Fibroblast of lung (primary cell): ENCODE data around the gene KCNH6. TPM values are rescaled to one million over a fixed set of nuclear protein-coding genes. Genes with fewer than 3 reads are reported as not detected.

ENCODE experiments used
- DNase-seq, 2 donors: peaks; one replicate each; pipeline versions ENCODE4 v3.0.0 to v3.0.0-alpha.2; 2010; ENCODE audit warnings: low read depth in 2 of 2
- H2AFZ ChIP-seq: 2 replicates; pipeline ENCODE4 v1.5.1; 2012; ENCODE audit warnings: low read length, control low read depth, inconsistent platforms
- H3K27ac ChIP-seq: 2 replicates; pipeline ENCODE4 v1.5.1; 2011; ENCODE audit warnings: low read length, control low read depth; ENCODE audit not compliant: insufficient read depth
- H3K27me3 ChIP-seq: 2 replicates; pipeline ENCODE4 v1.5.1; 2011; ENCODE audit warnings: mild to moderate bottlenecking, low read length; ENCODE audit not compliant: control insufficient read depth, insufficient read depth
- H3K36me3 ChIP-seq: 2 replicates; pipeline ENCODE4 v1.5.1; 2011; ENCODE audit warnings: low read length; ENCODE audit not compliant: control insufficient read depth, insufficient read depth
- H3K4me1 ChIP-seq: 2 replicates; pipeline ENCODE4 v1.5.1; 2011; ENCODE audit warnings: low read length; ENCODE audit not compliant: control insufficient read depth, insufficient read depth; ENCODE audit errors: extremely low read depth
- H3K4me2 ChIP-seq: 2 replicates; pipeline ENCODE4 v1.5.1; 2011; ENCODE audit warnings: low read length, control low read depth; ENCODE audit not compliant: insufficient read depth; ENCODE audit errors: extremely low read depth
- H3K4me3 ChIP-seq, 4 experiments: fragments of 200-600 bp in 1 of 4; sonication (generic) in 1 of 4; replicated peaks in 1 of 4; 2 replicates each; pipeline ENCODE4 v1.5.1; 2011 to 2016; ENCODE audit warnings: low read length in 4 of 4, low read depth in 3 of 4, mild to moderate bottlenecking in 3 of 4, control low read depth in 2 of 4, inconsistent platforms in 1 of 4, mixed read lengths in 1 of 4; ENCODE audit not compliant: insufficient read depth in 1 of 4; ENCODE audit errors: control extremely low read depth in 1 of 4
- H3K79me2 ChIP-seq: 2 replicates; pipeline ENCODE4 v1.5.1; 2012; ENCODE audit warnings: mild to moderate bottlenecking, low read length, inconsistent platforms; ENCODE audit not compliant: control insufficient read depth, insufficient read depth
- H3K9ac ChIP-seq: 2 replicates; pipeline ENCODE4 v1.5.1; 2011; ENCODE audit warnings: mild to moderate bottlenecking, low read length, control low read depth; ENCODE audit not compliant: insufficient read depth
- H3K9me3 ChIP-seq: 2 replicates; pipeline ENCODE4 v1.5.1; 2012; ENCODE audit warnings: low read depth, low read length; ENCODE audit not compliant: control insufficient read depth, insufficient read depth
- H4K20me1 ChIP-seq: 2 replicates; pipeline ENCODE4 v1.5.1; 2011; ENCODE audit warnings: low read length; ENCODE audit not compliant: control insufficient read depth, insufficient read depth; ENCODE audit errors: extremely low read depth
- EZH2 ChIP-seq: IDR thresholded peaks from 2 replicates; pipeline ENCODE4 v1.5.1; 2012; ENCODE audit warnings: low read length, control low read depth, mild to moderate bottlenecking; ENCODE audit errors: missing control alignments
- polyA plus RNA-seq, 2 donors: library from polyadenylated mRNA; depleted of rRNA in 1 of 2; stranded (reverse) in 1 of 2; unstranded in 1 of 2; fragments of >200 nt; gene quantifications; 2 replicates each; pipeline ENCODE4 v1.2.1, GENCODE V29; 2011 to 2012; ENCODE audit warnings: missing spikeins in 1 of 2
- total RNA-seq: library from RNA; depleted of rRNA; stranded (reverse); fragments of >200 nt; gene quantifications from 2 replicates; pipeline ENCODE4 v1.2.1, GENCODE V29; 2014
- TF ChIP-seq, protein P1 (sequence below), 2 donors: IDR thresholded peaks in 1 of 2; conservative IDR thresholded peaks in 1 of 2; 1 replicate in 1 of 2; 2 replicates in 1 of 2; pipeline ENCODE4 v1.5.1; 2011 to 2012; ENCODE audit warnings: low read length in 2 of 2, control low read depth in 1 of 2, inconsistent platforms in 1 of 2, low read depth in 1 of 2, mild to moderate bottlenecking in 1 of 2

The KCNH6 gene
- total and polyA plus RNA-seq, 2 donors (not counting 1 experiment from before 2014, with no cell fraction given) = not detected

GRCh38 chr17:63544467-63545301 lies 21.5 kb downstream of the KCNH6 start:
- no peaks in the 10 kb centered on the region for H3K36me3 ChIP-seq
- TF ChIP-seq EZH2 = no peak
- TF ChIP-seq, protein P1, sequence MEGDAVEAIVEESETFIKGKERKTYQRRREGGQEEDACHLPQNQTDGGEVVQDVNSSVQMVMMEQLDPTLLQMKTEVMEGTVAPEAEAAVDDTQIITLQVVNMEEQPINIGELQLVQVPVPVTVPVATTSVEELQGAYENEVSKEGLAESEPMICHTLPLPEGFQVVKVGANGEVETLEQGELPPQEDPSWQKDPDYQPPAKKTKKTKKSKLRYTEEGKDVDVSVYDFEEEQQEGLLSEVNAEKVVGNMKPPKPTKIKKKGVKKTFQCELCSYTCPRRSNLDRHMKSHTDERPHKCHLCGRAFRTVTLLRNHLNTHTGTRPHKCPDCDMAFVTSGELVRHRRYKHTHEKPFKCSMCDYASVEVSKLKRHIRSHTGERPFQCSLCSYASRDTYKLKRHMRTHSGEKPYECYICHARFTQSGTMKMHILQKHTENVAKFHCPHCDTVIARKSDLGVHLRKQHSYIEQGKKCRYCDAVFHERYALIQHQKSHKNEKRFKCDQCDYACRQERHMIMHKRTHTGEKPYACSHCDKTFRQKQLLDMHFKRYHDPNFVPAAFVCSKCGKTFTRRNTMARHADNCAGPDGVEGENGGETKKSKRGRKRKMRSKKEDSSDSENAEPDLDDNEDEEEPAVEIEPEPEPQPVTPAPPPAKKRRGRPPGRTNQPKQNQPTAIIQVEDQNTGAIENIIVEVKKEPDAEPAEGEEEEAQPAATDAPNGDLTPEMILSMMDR (conservative IDR thresholded peaks at IDR 0.05 in 1 of 2, IDR thresholded peaks at IDR 0.05 in 1 of 2; ENCODE audit: low read depth in 1 of 2, low read length in 2 of 2) = no peak
- no peaks in the 10 kb centered on the region for H3K4me1 ChIP-seq
- no peak overlapping the region for H3K4me3 ChIP-seq
- no peak overlapping the region for H3K4me2 ChIP-seq
- H3K27ac ChIP-seq = no peak overlapping the region
- H2AFZ ChIP-seq = no peak overlapping the region
- no peaks in the 10 kb centered on the region for H4K20me1 ChIP-seq
- no peak overlapping the region for H3K9ac ChIP-seq
- DNase-seq = no peak
- H3K9me3 ChIP-seq = no peaks in the 10 kb centered on the region
- peaks cover 3% of the 10 kb centered on the region for H3K27me3 ChIP-seq
- H3K79me2 ChIP-seq = no peaks in the 10 kb centered on the region

- Histone ChIP-seq H3K9me3 (no peaks in the 10 kb centered on the region), H4K20me1 (no peaks in the 10 kb centered on the region), H3K36me3 (no peaks in the 10 kb centered on the region), H2AFZ (no peak overlapping the region), H3K4me1 (no peaks in the 10 kb centered on the region), H3K4me3 (no peak overlapping the region), H3K9ac (no peak overlapping the region), H3K27me3 (peaks cover 3% of the 10 kb centered on the region), H3K4me2 (no peak overlapping the region), H3K79me2 (peaks cover 11% of the 10 kb centered on the region), H3K27ac (no peak overlapping the region)
- TF ChIP-seq EZH2 = no peak
- TF ChIP-seq, protein P1 (conservative IDR thresholded peaks at IDR 0.05 in 1 of 2, IDR thresholded peaks at IDR 0.05 in 1 of 2; ENCODE audit: low read depth in 1 of 2, low read length in 2 of 2) = no peak
- DNase-seq = no peak
Measured at GRCh38 chr17:63546308-63547082, 23.3 kb downstream of the KCNH6 start.

GRCh38 chr17:63547083-63547523 lies 23.9 kb downstream of the KCNH6 start:
- no peak overlapping the region for H3K9ac ChIP-seq
- H3K79me2 ChIP-seq = peaks cover 17% of the 10 kb centered on the region
- H3K9me3 ChIP-seq = no peaks in the 10 kb centered on the region
- DNase-seq = no peak
- H4K20me1 ChIP-seq = no peaks in the 10 kb centered on the region
- no peak overlapping the region for H3K27ac ChIP-seq
- H3K4me3 ChIP-seq = no peak overlapping the region
- no peak overlapping the region for H2AFZ ChIP-seq
- H3K4me1 ChIP-seq = no peaks in the 10 kb centered on the region
- H3K27me3 ChIP-seq = no peaks in the 10 kb centered on the region
- no peak for TF ChIP-seq EZH2
- TF ChIP-seq, protein P1 (conservative IDR thresholded peaks at IDR 0.05 in 1 of 2, IDR thresholded peaks at IDR 0.05 in 1 of 2; ENCODE audit: low read depth in 1 of 2, low read length in 2 of 2) = no peak
- H3K36me3 ChIP-seq = no peaks in the 10 kb centered on the region
- no peak overlapping the region for H3K4me2 ChIP-seq
